ENCODE data around the gene GRK5.

GRCh38 chr10:119429771-119430170, 222.4 kb downstream of the GRK5 start:
- no peak for TF ChIP-seq CTCF (IDR thresholded peaks at IDR 0.05)
- TF ChIP-seq POLR2A (IDR thresholded peaks at IDR 0.05), result no peak

Data from Peyer's patch (tissue), 4 donors.